Peyer's patch (tissue), 4 donors: ENCODE results near the gene TMCC3. TPM values are rescaled to one million over a fixed set of nuclear protein-coding genes. Genes with fewer than 3 reads are reported as not detected.

Source experiments
- DNase-seq, 3 donors: peaks; one replicate each; pipeline ENCODE4 v3.0.0-alpha.2; 2017 to 2019
- H3K27ac ChIP-seq, 4 donors: fragments of 200-600 bp; sonication (generic); one replicate each; pipeline ENCODE4 v1.5.1; 2016 to 2019
- H3K27me3 ChIP-seq, 2 donors: fragments of 200-600 bp; sonication (generic); one replicate each; pipeline ENCODE4 v1.5.1; 2019
- H3K36me3 ChIP-seq, 3 donors: fragments of 200-600 bp; sonication (generic); one replicate each; pipeline ENCODE4 v1.5.1; 2016 to 2019
- H3K4me1 ChIP-seq, 4 donors: fragments of 200-600 bp; sonication (generic); one replicate each; pipeline ENCODE4 v1.5.1; 2016 to 2019
- H3K4me3 ChIP-seq, 4 donors: fragments of 200-600 bp; sonication (generic); 1 replicate in 3 of 4; 2 replicates in 1 of 4; pipeline ENCODE4 v1.5.1; 2016 to 2019; ENCODE audit warnings: mild to moderate bottlenecking in 1 of 4
- H3K9me3 ChIP-seq, 4 donors: fragments of 200-600 bp; sonication (generic); one replicate each; pipeline ENCODE4 v1.5.1; 2016 to 2019; ENCODE audit warnings: mild to moderate bottlenecking in 1 of 4
- CTCF ChIP-seq, 6 experiments: fragments of 450-650 bp in 4 of 6; fragments of 200-600 bp in 2 of 6; sonication (generic) in 1 of 6; IDR thresholded peaks; one replicate each; pipeline ENCODE4 v1.5.1; 2017 to 2019; ENCODE audit warnings: antibody characterized with exemption in 6 of 6, mild to moderate bottlenecking in 3 of 6, moderate library complexity in 1 of 6
- POLR2A ChIP-seq, 2 donors: fragments of 450-650 bp; IDR thresholded peaks; one replicate each; pipeline ENCODE4 v1.5.1; 2017; ENCODE audit warnings: antibody characterized with exemption in 2 of 2, mild to moderate bottlenecking in 2 of 2, moderate library complexity in 2 of 2
- total RNA-seq, 4 donors: library from RNA; depleted of rRNA; stranded (reverse); fragments of >200 nt; gene quantifications; one replicate each; pipeline ENCODE4 v1.1.0, GENCODE V29; 2016

TMCC3 gene
- total RNA-seq, 4 donors from 2014 or later = 15.7 to 50.3 (median 32.1) TPM

GRCh38 chr12:94628819-94629472, 21.4 kb downstream of the TMCC3 start:
- H3K27ac ChIP-seq = no peak overlapping the region
- no peak for DNase-seq
- H3K4me3 ChIP-seq = no peak overlapping the region
- H3K27me3 ChIP-seq = no peaks in the 10 kb centered on the region
- H3K4me1 ChIP-seq = no peaks in the 10 kb centered on the region
- TF ChIP-seq POLR2A (IDR thresholded peaks at IDR 0.05) = no peak
- TF ChIP-seq CTCF (IDR thresholded peaks at IDR 0.05) = no peak
- H3K9me3 ChIP-seq = no peaks in the 10 kb centered on the region
- H3K36me3 ChIP-seq = no peaks in the 10 kb centered on the region

- Histone ChIP-seq H3K4me1 (no peaks in the 10 kb centered on the region), H3K27me3 (no peaks in the 10 kb centered on the region), H3K36me3 (no peaks in the 10 kb centered on the region), H3K27ac (no peak overlapping the region), H3K9me3 (no peaks in the 10 kb centered on the region), H3K4me3 (no peak overlapping the region)
- no peak for TF ChIP-seq POLR2A (IDR thresholded peaks at IDR 0.05)
- no peak for TF ChIP-seq CTCF (IDR thresholded peaks at IDR 0.05)
- no peak for DNase-seq
Observed at GRCh38 chr12:94628369-94628768, 22.0 kb downstream of the TMCC3 start.

- DNase-seq = no peak
- TF ChIP-seq POLR2A (IDR thresholded peaks at IDR 0.05) = no peak
- no peak for TF ChIP-seq CTCF (IDR thresholded peaks at IDR 0.05)
- no peaks in the 10 kb centered on the region for H3K27me3 ChIP-seq
- no peak overlapping the region for H3K27ac ChIP-seq
- no peaks in the 10 kb centered on the region for H3K36me3 ChIP-seq
- H3K9me3 ChIP-seq = no peaks in the 10 kb centered on the region
- peaks cover 0 to 18% (median 0%) of the 10 kb centered on the region in 4 donors for H3K4me1 ChIP-seq
- no peak overlapping the region for H3K4me3 ChIP-seq
Observed at GRCh38 chr12:94625531-94625930, 24.8 kb downstream of the TMCC3 start.

- Histone ChIP-seq H3K4me3 (no peak overlapping the region), H3K27ac (no peak overlapping the region), H3K4me1 (peaks cover 0 to 18% (median 0%) of the 10 kb centered on the region in 4 donors), H3K27me3 (no peaks in the 10 kb centered on the region), H3K9me3 (no peaks in the 10 kb centered on the region), H3K36me3 (no peaks in the 10 kb centered on the region)
- peak in 1 of 3 donors; percentile 37 for DNase-seq
- TF ChIP-seq POLR2A (IDR thresholded peaks at IDR 0.05) (no peak), CTCF (IDR thresholded peaks at IDR 0.05) (no peak)
Observed at GRCh38 chr12:94623161-94623920, 27.0 kb downstream of the TMCC3 start.

- no peaks in the 10 kb centered on the region for H3K9me3 ChIP-seq
- no peak for DNase-seq
- H3K27ac ChIP-seq = peak overlapping the region in 2 of 4 donors; percentile 59 to 87
- TF ChIP-seq POLR2A (IDR thresholded peaks at IDR 0.05) = no peak
- no peak for TF ChIP-seq CTCF (IDR thresholded peaks at IDR 0.05)
- H3K4me3 ChIP-seq = peak overlapping the region in 1 of 4 donors; percentile 36
- H3K4me1 ChIP-seq = peaks cover 0 to 20% (median 0%) of the 10 kb centered on the region in 4 donors
- H3K27me3 ChIP-seq = no peaks in the 10 kb centered on the region
- no peaks in the 10 kb centered on the region for H3K36me3 ChIP-seq
Observed at GRCh38 chr12:94622475-94622874, 27.9 kb downstream of the TMCC3 start.
